Gastroesophageal sphincter (tissue), 4 donors: ENCODE results near the gene PPP6R2. TPM values are rescaled to one million over a fixed set of nuclear protein-coding genes. Genes with fewer than 3 reads are reported as not detected.

Experiments
- ATAC-seq: fragments of 150-250 bp; one replicate; pipeline ENCODE4 v1.9.1; 2016; ENCODE audit warnings: mild to moderate bottlenecking, moderate library complexity
- H3K27ac ChIP-seq, 4 donors: fragments of 200-600 bp; sonication (generic) in 3 of 4; 1 replicate in 3 of 4; 2 replicates in 1 of 4; pipeline ENCODE4 v1.5.1; 2016 to 2019
- H3K27me3 ChIP-seq: fragments of 200-600 bp; sonication (generic); one replicate; pipeline ENCODE4 v1.5.1; 2019
- H3K36me3 ChIP-seq, 2 donors: fragments of 200-600 bp; sonication (generic); one replicate each; pipeline ENCODE4 v1.5.1; 2019; ENCODE audit warnings: control low read depth in 1 of 2
- H3K4me1 ChIP-seq, 3 donors: fragments of 200-600 bp; sonication (generic); 1 replicate in 2 of 3; 2 replicates in 1 of 3; pipeline ENCODE4 v1.5.1; 2016 to 2019; ENCODE audit warnings: control low read depth in 2 of 3
- H3K4me3 ChIP-seq, 2 donors: fragments of 200-600 bp; sonication (generic); one replicate each; pipeline ENCODE4 v1.5.1; 2019; ENCODE audit warnings: mild to moderate bottlenecking in 1 of 2, moderate library complexity in 1 of 2
- H3K9me3 ChIP-seq, 3 donors: fragments of 200-600 bp; sonication (generic); one replicate each; pipeline ENCODE4 v1.5.1; 2017 to 2019; ENCODE audit warnings: control low read depth in 2 of 3
- EP300 ChIP-seq: sonication (generic); formaldehyde crosslinking; IDR thresholded peaks from one replicate; pipeline ENCODE4 v1.6.1; 2017; ENCODE audit warnings: antibody characterized with exemption, mild to moderate bottlenecking
- POLR2A ChIP-seq, 2 donors: fragments of 450-650 bp; IDR thresholded peaks; one replicate each; pipeline ENCODE4 v1.6.1; 2017; ENCODE audit warnings: antibody characterized with exemption in 2 of 2, mild to moderate bottlenecking in 2 of 2, moderate library complexity in 1 of 2
- POLR2AphosphoS5 ChIP-seq: sonication (generic); formaldehyde crosslinking; IDR thresholded peaks from one replicate; pipeline ENCODE4 v1.6.1; 2017; ENCODE audit warnings: antibody characterized with exemption
- WGBS, 2 donors: methylation state at CpG; one replicate each; pipeline ENCODE4 v1.1.5; 2018; ENCODE audit warnings: low coverage in 1 of 2; 5-methylcytosine and 5-hydroxymethylcytosine counted together
- total RNA-seq, 4 donors: library from RNA; depleted of rRNA; stranded (reverse); fragments of >200 nt; gene quantifications; one replicate each; pipeline ENCODE4 v1.1.0, GENCODE V29; 2016
- TF ChIP-seq, protein P1 (sequence below), 4 experiments: fragments of 200-600 bp in 2 of 4; fragments of 450-650 bp in 2 of 4; sonication (generic) in 1 of 4; IDR thresholded peaks; one replicate each; pipeline ENCODE4 v1.5.1; 2017 to 2019; ENCODE audit warnings: antibody characterized with exemption in 4 of 4, mild to moderate bottlenecking in 2 of 4, moderate library complexity in 2 of 4

Gene PPP6R2
- total RNA-seq, 4 donors from 2014 or later, result 52.2 to 73.5 (median 64.2) TPM

DNA sequence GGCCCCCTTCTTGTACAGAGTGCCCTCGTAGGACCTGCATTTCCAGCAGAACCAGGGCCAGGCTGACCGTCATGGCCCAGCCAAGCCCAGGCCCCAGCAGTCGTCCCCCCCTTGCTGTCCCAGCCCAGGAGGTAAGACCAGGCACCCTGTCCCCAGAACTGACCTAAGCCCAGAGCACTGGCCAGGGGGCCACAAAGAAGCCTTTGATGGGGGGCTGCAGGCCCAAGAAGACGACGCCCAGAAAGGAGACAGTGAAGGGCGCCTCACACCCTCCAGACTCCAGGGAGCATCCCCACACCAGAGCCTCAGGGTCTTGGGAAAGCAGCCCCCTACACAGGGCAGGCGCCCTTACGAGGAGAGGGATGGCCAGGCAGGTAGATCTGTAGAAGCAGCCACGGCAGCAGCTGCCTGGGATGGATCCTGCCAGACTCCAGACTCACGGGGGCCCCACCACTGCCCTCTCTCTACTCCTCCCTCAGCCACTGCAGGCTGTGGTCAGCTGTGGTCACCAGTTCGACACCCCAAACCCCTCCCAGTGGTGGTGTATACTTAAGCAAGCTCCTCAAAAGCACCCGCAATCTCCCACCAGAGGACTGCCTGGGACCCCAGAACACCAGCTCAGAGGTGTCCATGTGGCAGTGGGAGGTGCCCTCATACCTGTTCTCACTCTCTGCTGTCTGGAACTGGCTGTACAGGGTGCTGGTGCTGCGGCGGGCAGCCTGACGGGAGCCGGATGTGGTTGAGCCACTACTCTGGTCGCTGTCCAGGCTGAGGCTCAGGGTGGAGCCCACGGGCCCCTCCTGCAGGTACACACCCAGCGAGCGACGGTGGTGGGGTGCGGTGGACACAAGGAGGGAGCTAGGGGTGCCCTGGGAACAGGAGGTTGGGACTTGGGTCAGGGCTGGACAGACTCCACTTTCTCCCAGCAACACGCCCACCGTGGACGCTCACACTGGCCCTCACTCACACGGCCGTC lies 104.7 kb downstream of the PPP6R2 start:
- H3K36me3 ChIP-seq, result peaks cover 0 to 85% of the 10 kb centered on the region in 2 donors
- peaks cover 0 to 20% (median 8%) of the 10 kb centered on the region in 3 donors for H3K4me1 ChIP-seq
- TF ChIP-seq EP300 (no peak), POLR2A (IDR thresholded peaks at IDR 0.05) (no peak), POLR2AphosphoS5 (no peak)
- TF ChIP-seq, protein P1, sequence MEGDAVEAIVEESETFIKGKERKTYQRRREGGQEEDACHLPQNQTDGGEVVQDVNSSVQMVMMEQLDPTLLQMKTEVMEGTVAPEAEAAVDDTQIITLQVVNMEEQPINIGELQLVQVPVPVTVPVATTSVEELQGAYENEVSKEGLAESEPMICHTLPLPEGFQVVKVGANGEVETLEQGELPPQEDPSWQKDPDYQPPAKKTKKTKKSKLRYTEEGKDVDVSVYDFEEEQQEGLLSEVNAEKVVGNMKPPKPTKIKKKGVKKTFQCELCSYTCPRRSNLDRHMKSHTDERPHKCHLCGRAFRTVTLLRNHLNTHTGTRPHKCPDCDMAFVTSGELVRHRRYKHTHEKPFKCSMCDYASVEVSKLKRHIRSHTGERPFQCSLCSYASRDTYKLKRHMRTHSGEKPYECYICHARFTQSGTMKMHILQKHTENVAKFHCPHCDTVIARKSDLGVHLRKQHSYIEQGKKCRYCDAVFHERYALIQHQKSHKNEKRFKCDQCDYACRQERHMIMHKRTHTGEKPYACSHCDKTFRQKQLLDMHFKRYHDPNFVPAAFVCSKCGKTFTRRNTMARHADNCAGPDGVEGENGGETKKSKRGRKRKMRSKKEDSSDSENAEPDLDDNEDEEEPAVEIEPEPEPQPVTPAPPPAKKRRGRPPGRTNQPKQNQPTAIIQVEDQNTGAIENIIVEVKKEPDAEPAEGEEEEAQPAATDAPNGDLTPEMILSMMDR (IDR thresholded peaks at IDR 0.05), result no peak
- no peak overlapping the region for H3K27ac ChIP-seq
- ATAC-seq, result no peak
- H3K9me3 ChIP-seq, result no peaks in the 10 kb centered on the region
- no peak overlapping the region for H3K4me3 ChIP-seq
- no peaks in the 10 kb centered on the region for H3K27me3 ChIP-seq
- WGBS, 2 donors, result 40% methylated on average over 1 of the region's 27 CpGs; no CpG with 5 or more reads in 1 of the 2 donors

DNA sequence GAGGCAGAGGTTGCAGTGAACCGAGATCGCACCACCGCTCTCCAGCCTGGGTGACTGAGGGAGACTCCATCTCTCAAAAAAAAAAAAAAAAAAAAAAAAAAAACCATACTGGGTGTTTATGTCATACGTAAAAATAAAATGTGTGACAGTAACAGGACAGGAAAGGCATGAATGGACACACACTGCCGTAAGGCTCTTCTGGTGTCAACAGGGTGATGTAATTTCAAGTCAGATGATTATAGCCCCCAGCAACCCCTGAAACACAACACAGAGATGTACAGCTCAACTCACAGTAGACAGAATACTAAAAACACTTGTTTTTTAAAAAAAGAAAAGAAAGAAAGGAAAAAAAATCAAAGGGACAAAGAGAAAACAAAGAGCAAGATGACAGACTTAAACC lies 109.5 kb downstream of the PPP6R2 start:
- Histone ChIP-seq H3K27ac (no peak overlapping the region), H3K27me3 (no peaks in the 10 kb centered on the region), H3K4me3 (no peak overlapping the region), H3K4me1 (no peaks in the 10 kb centered on the region), H3K36me3 (peaks cover 0 to 94% of the 10 kb centered on the region in 2 donors), H3K9me3 (no peaks in the 10 kb centered on the region)
- TF ChIP-seq POLR2A (IDR thresholded peaks at IDR 0.05) (no peak), EP300 (no peak), POLR2AphosphoS5 (no peak)
- TF ChIP-seq, protein P1 (IDR thresholded peaks at IDR 0.05), result no peak
- ATAC-seq, result no peak
- WGBS, 2 donors, result 63 to 84% methylated on average over 2 to 3 of the region's 5 CpGs

DNA sequence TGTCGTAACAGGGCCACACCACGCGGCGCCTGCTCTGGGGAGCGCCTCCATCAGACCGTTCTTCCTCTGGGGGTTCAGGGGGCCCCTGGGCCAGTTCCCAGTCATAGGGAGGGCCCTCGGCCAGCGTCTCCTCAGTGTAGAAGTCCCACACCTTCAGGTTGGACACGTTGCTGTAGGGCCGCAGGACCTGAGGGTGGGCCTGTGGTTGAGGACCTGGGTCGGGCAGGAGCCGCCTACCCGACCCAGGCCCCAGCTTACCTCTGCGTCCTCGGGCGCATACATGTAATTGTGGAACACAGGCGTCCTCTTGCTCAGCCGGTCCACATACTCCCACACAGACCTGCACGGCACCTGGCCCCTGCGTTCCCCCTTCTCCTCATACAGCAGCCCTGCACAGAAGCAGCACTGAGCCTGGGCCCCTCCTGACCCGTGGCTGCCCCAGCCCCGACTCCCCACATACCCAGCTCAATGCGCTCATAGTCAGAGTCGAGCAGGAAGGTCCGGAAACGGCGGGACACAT lies 111.5 kb downstream of the PPP6R2 start:
- Histone ChIP-seq H3K4me1 (no peaks in the 10 kb centered on the region), H3K27me3 (no peaks in the 10 kb centered on the region), H3K27ac (no peak overlapping the region), H3K36me3 (peaks cover 0 to 95% of the 10 kb centered on the region in 2 donors), H3K4me3 (no peak overlapping the region), H3K9me3 (no peaks in the 10 kb centered on the region)
- ATAC-seq, result no peak
- no peak for TF ChIP-seq POLR2A (IDR thresholded peaks at IDR 0.05)
- TF ChIP-seq EP300, result no peak
- TF ChIP-seq, protein P1 (IDR thresholded peaks at IDR 0.05), result no peak
- 87 to 100% methylated on average over 3 to 4 of the region's 27 CpGs for WGBS, 2 donors

- Histone ChIP-seq H3K36me3 (peaks cover 0 to 95% of the 10 kb centered on the region in 2 donors), H3K9me3 (no peaks in the 10 kb centered on the region), H3K27me3 (no peaks in the 10 kb centered on the region), H3K4me3 (no peak overlapping the region), H3K27ac (no peak overlapping the region), H3K4me1 (no peaks in the 10 kb centered on the region)
- TF ChIP-seq POLR2AphosphoS5 (no peak), POLR2A (IDR thresholded peaks at IDR 0.05) (no peak), EP300 (no peak)
- TF ChIP-seq, protein P1 (IDR thresholded peaks at IDR 0.05), result no peak
- 96% methylated on average over 4 of the region's 18 CpGs; no CpG with 5 or more reads in 1 of the 2 donors for WGBS, 2 donors
- ATAC-seq, result no peak
Measured at GRCh38 chr22:50455201-50455600, 112.1 kb downstream of the PPP6R2 start.
